ENCODE measurements around the gene PIP5KL1.

The PIP5KL1 gene

GRCh38 chr9:127913682-127914081 is 16.9 kb downstream of the PIP5KL1 start:
- no peak for DNase-seq (ENCODE audit: low read depth, low spot score)

- DNase-seq (ENCODE audit: low read depth, low spot score) = no peak
Observed at GRCh38 chr9:127912882-127913281, 17.7 kb downstream of the PIP5KL1 start.

GRCh38 chr9:127912296-127912695 is 18.3 kb downstream of the PIP5KL1 start:
- no peak for DNase-seq (ENCODE audit: low read depth, low spot score)

- no peak for DNase-seq (ENCODE audit: low read depth, low spot score)
Observed at GRCh38 chr9:127910613-127911205, 19.9 kb downstream of the PIP5KL1 start.

- no peak for DNase-seq (ENCODE audit: low read depth, low spot score)
Observed at GRCh38 chr9:127909839-127910273, 20.7 kb downstream of the PIP5KL1 start.

- no peak for DNase-seq (ENCODE audit: low read depth, low spot score)
Observed at GRCh38 chr9:127908660-127908926, 22.0 kb downstream of the PIP5KL1 start.

- no peak for DNase-seq (ENCODE audit: low read depth, low spot score)
Observed at GRCh38 chr9:127907867-127908659, 22.5 kb downstream of the PIP5KL1 start.

- no peak for DNase-seq (ENCODE audit: low read depth, low spot score)
Observed at GRCh38 chr9:127905788-127906191, 24.8 kb downstream of the PIP5KL1 start.

- DNase-seq (ENCODE audit: low read depth, low spot score) = no peak
Observed at GRCh38 chr9:127905004-127905728, 25.4 kb downstream of the PIP5KL1 start.

- DNase-seq (ENCODE audit: low read depth, low spot score) = no peak
Observed at GRCh38 chr9:127904561-127905003, 26.0 kb downstream of the PIP5KL1 start.

GRCh38 chr9:127903557-127904475 is 26.8 kb downstream of the PIP5KL1 start:
- DNase-seq (ENCODE audit: low read depth, low spot score) = no peak

- peak; percentile 50 for DNase-seq (ENCODE audit: low read depth, low spot score)
Observed at GRCh38 chr9:127899128-127899943, 31.2 kb downstream of the PIP5KL1 start, which contains the start of gene ST6GALNAC6. Gene ST6GALNAC6, minus strand, starts transcription at chr9:127899603. Its CDS starts 1,622 bp downstream, at chr9:127897981.

GRCh38 chr9:127898433-127899127 is 32.0 kb downstream of the PIP5KL1 start:
- no peak for DNase-seq (ENCODE audit: low read depth, low spot score)

GRCh38 chr9:127897193-127897692 is 33.3 kb downstream of the PIP5KL1 start:
- DNase-seq (ENCODE audit: low read depth, low spot score) = no peak

- no peak for DNase-seq (ENCODE audit: low read depth, low spot score)
Observed at GRCh38 chr9:127896395-127897192, 34.0 kb downstream of the PIP5KL1 start.

- DNase-seq (ENCODE audit: low read depth, low spot score) = no peak
Observed at GRCh38 chr9:127895811-127896210, 34.8 kb downstream of the PIP5KL1 start.

- DNase-seq (ENCODE audit: low read depth, low spot score) = no peak
Observed at GRCh38 chr9:127893392-127893791, 37.2 kb downstream of the PIP5KL1 start.

GRCh38 chr9:127892831-127893230 is 37.7 kb downstream of the PIP5KL1 start:
- no peak for DNase-seq (ENCODE audit: low read depth, low spot score)

- no peak for DNase-seq (ENCODE audit: low read depth, low spot score)
Observed at GRCh38 chr9:127890053-127890452, 40.5 kb downstream of the PIP5KL1 start.

Measured in activated naive CD8-positive, alpha-beta T cell treated with anti-CD3 and anti-CD28 coated beads, Interleukin-2, amount 50 U/mL, for 16 hours (primary cell).